GM12878 (cell line): ENCODE data around the gene FDX2. TPM values are rescaled to one million over a fixed set of nuclear protein-coding genes. Genes with fewer than 3 reads are reported as not detected.

Experiments used
- ATF3 ChIP-seq: IDR thresholded peaks from 2 replicates; pipeline ENCODE4 v1.6.1; 2011; ENCODE audit warnings: low read depth, mild to moderate bottlenecking, low read length, moderate library complexity, borderline replicate concordance; ENCODE audit errors: extremely low read depth
- CBFB ChIP-seq: IDR thresholded peaks from 2 replicates; pipeline ENCODE4 v1.6.1; 2016; ENCODE audit warnings: antibody characterized with exemption, low read depth
- CREB1 ChIP-seq: IDR thresholded peaks from 2 replicates; pipeline ENCODE4 v1.6.1; 2012; ENCODE audit warnings: low read depth, mild to moderate bottlenecking, inconsistent platforms
- EP300 ChIP-seq, 2 experiments: fragments of 150-350 bp in 1 of 2; IDR thresholded peaks; 2 replicates each; pipeline ENCODE4 v1.6.1; 2011 to 2012; ENCODE audit warnings: low read depth in 2 of 2, low read length in 2 of 2, borderline replicate concordance in 1 of 2, improper control_type of control experiment in 1 of 2, inconsistent platforms in 1 of 2; ENCODE audit not compliant: control insufficient read depth in 1 of 2
- GABPA ChIP-seq: IDR thresholded peaks from 2 replicates; pipeline ENCODE4 v1.6.1; 2014; ENCODE audit warnings: antibody characterized with exemption, low read depth, mild to moderate bottlenecking, inconsistent platforms
- HDGF ChIP-seq: fragments of 450-650 bp; IDR thresholded peaks from 2 replicates; pipeline ENCODE4 v1.6.1; 2016; ENCODE audit warnings: antibody characterized with exemption
- IKZF1 ChIP-seq: fragments of 450-650 bp; conservative IDR thresholded peaks from 2 replicates; pipeline ENCODE4 v1.6.1; 2017; ENCODE audit warnings: antibody characterized with exemption, mild to moderate bottlenecking
- IKZF2 ChIP-seq, 2 experiments: fragments of 450-650 bp; IDR thresholded peaks; 2 replicates each; pipeline ENCODE4 v1.6.1; 2017; ENCODE audit warnings: mild to moderate bottlenecking in 2 of 2, moderate library complexity in 2 of 2
- JUNB ChIP-seq: IDR thresholded peaks from 2 replicates; pipeline ENCODE4 v1.6.1; 2016; ENCODE audit warnings: antibody characterized with exemption, mild to moderate bottlenecking
- MEF2A ChIP-seq: IDR thresholded peaks from 2 replicates; pipeline ENCODE4 v1.6.1; 2011; ENCODE audit warnings: low read depth, mild to moderate bottlenecking, low read length, moderate library complexity; ENCODE audit not compliant: insufficient read depth
- MLLT1 ChIP-seq: fragments of 450-650 bp; IDR thresholded peaks from 2 replicates; pipeline ENCODE4 v1.6.1; 2016; ENCODE audit warnings: mild to moderate bottlenecking
- MTA2 ChIP-seq: fragments of 450-650 bp; IDR thresholded peaks from 2 replicates; pipeline ENCODE4 v1.6.1; 2016; ENCODE audit warnings: low read depth, mild to moderate bottlenecking, moderate library complexity
- MXI1 ChIP-seq: fragments of 150-350 bp; IDR thresholded peaks from 2 replicates; pipeline ENCODE4 v1.6.1; 2011; ENCODE audit warnings: low read depth, mild to moderate bottlenecking, inconsistent platforms, low read length, improper control_type of control experiment
- MYC ChIP-seq: IDR thresholded peaks from 2 replicates; pipeline ENCODE4 v1.6.1; 2011; ENCODE audit warnings: mild to moderate bottlenecking, low read length, moderate library complexity, inconsistent platforms; ENCODE audit not compliant: insufficient read depth, insufficient replicate concordance, insufficient read length, severe bottlenecking
- NRF1 ChIP-seq: conservative IDR thresholded peaks from 2 replicates; pipeline ENCODE4 v1.6.1; 2011; ENCODE audit warnings: mild to moderate bottlenecking, low read depth, low read length, improper control_type of control experiment
- PAX5 ChIP-seq: IDR thresholded peaks from 2 replicates; pipeline ENCODE4 v1.6.1; 2011; ENCODE audit warnings: low read depth, low read length, borderline replicate concordance
- PAX8 ChIP-seq: fragments of 450-650 bp; IDR thresholded peaks from 2 replicates; pipeline ENCODE4 v1.6.1; 2017; ENCODE audit warnings: mild to moderate bottlenecking, moderate library complexity
- POLR2A ChIP-seq: IDR thresholded peaks from 2 replicates; pipeline ENCODE4 v1.6.1; 2011; ENCODE audit warnings: low read depth, mild to moderate bottlenecking, low read length
- POLR2AphosphoS2 ChIP-seq: IDR thresholded peaks from 2 replicates; pipeline ENCODE4 v1.6.1; 2011; ENCODE audit warnings: low read depth, mild to moderate bottlenecking, low read length, improper control_type of control experiment, moderate library complexity
- POLR2AphosphoS5 ChIP-seq: IDR thresholded peaks from 2 replicates; pipeline ENCODE4 v1.6.1; 2011; ENCODE audit warnings: mild to moderate bottlenecking, low read length, inconsistent platforms
- RELA ChIP-seq: fragments of 450-650 bp; IDR thresholded peaks from 2 replicates; pipeline ENCODE4 v1.8.0; 2014; ENCODE audit warnings: borderline replicate concordance; ENCODE audit not compliant: partially characterized antibody
- RUNX3 ChIP-seq: IDR thresholded peaks from 2 replicates; pipeline ENCODE4 v1.6.1; 2012; ENCODE audit warnings: low read length, inconsistent platforms
- SP1 ChIP-seq: IDR thresholded peaks from one replicate; pipeline ENCODE4 v1.6.1; 2011; ENCODE audit warnings: low read depth, low read length
- TCF12 ChIP-seq: IDR thresholded peaks from 2 replicates; pipeline ENCODE4 v1.6.1; 2011; ENCODE audit warnings: low read depth, mild to moderate bottlenecking, low read length
- YY1 ChIP-seq: IDR thresholded peaks from 2 replicates; pipeline ENCODE4 v1.6.1; 2011; ENCODE audit warnings: low read depth, mild to moderate bottlenecking, low read length
- polyA plus RNA-seq, 11 experiments: library from polyadenylated mRNA; depleted of rRNA in 4 of 11; unstranded in 6 of 11; stranded (reverse) in 5 of 11; fragments of >200 nt; fragmentation: Nextera tagmentation in 4 of 11; fragmentation: Illumina TruSeq in 1 of 11; extraction: Ambion mirVana in 4 of 11; extraction: Trizol in 1 of 11; gene quantifications; 1 replicate in 1 of 11; 2 replicates in 10 of 11; pipeline versions ENCODE4 v1.2.1 to v1.2.3, GENCODE V29; 2011 to 2016; ENCODE audit warnings: inconsistent platforms in 2 of 11, missing spikeins in 2 of 11, low read depth in 1 of 11
- total RNA-seq, 4 experiments: library from RNA; depleted of rRNA in 3 of 4; stranded (reverse); fragments of >200 nt in 3 of 4; fragmentation: Illumina TruSeq in 1 of 4; extraction: Trizol in 1 of 4; gene quantifications; 2 replicates each; pipeline versions ENCODE4 v1.2.1 to v1.2.3, GENCODE V29; 2013 to 2021
- TF ChIP-seq, protein P1 (sequence below): IDR thresholded peaks from 2 replicates; pipeline ENCODE4 v1.6.1; 2011; ENCODE audit warnings: mild to moderate bottlenecking, low read depth, low read length, moderate library complexity; ENCODE audit not compliant: insufficient replicate concordance
- TF ChIP-seq, protein P2 (sequence below), 3 experiments: IDR thresholded peaks in 2 of 3; conservative IDR thresholded peaks in 1 of 3; 2 replicates each; pipeline ENCODE4 v1.5.1; 2011; ENCODE audit warnings: low read depth in 3 of 3, low read length in 3 of 3, mild to moderate bottlenecking in 3 of 3, control low read depth in 2 of 3, moderate library complexity in 2 of 3, inconsistent platforms in 1 of 3, mixed read lengths in 1 of 3; ENCODE audit not compliant: control insufficient read depth in 2 of 3, insufficient read depth in 1 of 3; ENCODE audit errors: extremely low read depth in 1 of 3

The FDX2 gene
- total and polyA plus RNA-seq, 10 of the 15 experiments (the other 5 are each of a cell fraction or from before 2014, with no cell fraction given), result 1.4 to 50.4 (median 24.7) TPM

- peak; percentile 66 for TF ChIP-seq MTA2
- TF ChIP-seq PAX8, result no peak
- peak in 1 of 2 experiments; percentile 16; a peak in 2 of 4 replicates for TF ChIP-seq IKZF2 (IDR thresholded peaks at IDR 0.05)
- TF ChIP-seq RUNX3, result peak; percentile 81
- peak; percentile 42; the same call in 1 of the 2 replicates for TF ChIP-seq MXI1
- 0 out of 2 replicates have a peak, but pooled peaks have one; percentile 34 for TF ChIP-seq YY1
- TF ChIP-seq RELA, result peak; percentile 33
- TF ChIP-seq, protein P1, sequence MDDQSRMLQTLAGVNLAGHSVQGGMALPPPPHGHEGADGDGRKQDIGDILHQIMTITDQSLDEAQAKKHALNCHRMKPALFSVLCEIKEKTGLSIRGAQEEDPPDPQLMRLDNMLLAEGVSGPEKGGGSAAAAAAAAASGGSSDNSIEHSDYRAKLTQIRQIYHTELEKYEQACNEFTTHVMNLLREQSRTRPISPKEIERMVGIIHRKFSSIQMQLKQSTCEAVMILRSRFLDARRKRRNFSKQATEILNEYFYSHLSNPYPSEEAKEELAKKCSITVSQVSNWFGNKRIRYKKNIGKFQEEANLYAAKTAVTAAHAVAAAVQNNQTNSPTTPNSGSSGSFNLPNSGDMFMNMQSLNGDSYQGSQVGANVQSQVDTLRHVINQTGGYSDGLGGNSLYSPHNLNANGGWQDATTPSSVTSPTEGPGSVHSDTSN, result no peak
- peak; percentile 52; the same call in 1 of the 2 replicates for TF ChIP-seq IKZF1
- TF ChIP-seq ATF3, result no peak
- TF ChIP-seq TCF12, result 0 out of 2 replicates have a peak, but pooled peaks have one; percentile 7
- peak; percentile 32; the same call in 1 of the 2 replicates for TF ChIP-seq HDGF
- no peak for TF ChIP-seq MYC
- peak; percentile 25 for TF ChIP-seq SP1
- no peak for TF ChIP-seq CREB1
- TF ChIP-seq PAX5, result peak; percentile 45; the same call in 1 of the 2 replicates
- peak; percentile 76 for TF ChIP-seq POLR2AphosphoS5
- 0 out of 2 replicates have a peak, but pooled peaks have one; percentile 12 for TF ChIP-seq MLLT1
- 0 out of 2 replicates have a peak, but pooled peaks have one; percentile 40 for TF ChIP-seq POLR2AphosphoS2
- TF ChIP-seq MEF2A, result no peak
- TF ChIP-seq JUNB, result no peak
- TF ChIP-seq, protein P2, sequence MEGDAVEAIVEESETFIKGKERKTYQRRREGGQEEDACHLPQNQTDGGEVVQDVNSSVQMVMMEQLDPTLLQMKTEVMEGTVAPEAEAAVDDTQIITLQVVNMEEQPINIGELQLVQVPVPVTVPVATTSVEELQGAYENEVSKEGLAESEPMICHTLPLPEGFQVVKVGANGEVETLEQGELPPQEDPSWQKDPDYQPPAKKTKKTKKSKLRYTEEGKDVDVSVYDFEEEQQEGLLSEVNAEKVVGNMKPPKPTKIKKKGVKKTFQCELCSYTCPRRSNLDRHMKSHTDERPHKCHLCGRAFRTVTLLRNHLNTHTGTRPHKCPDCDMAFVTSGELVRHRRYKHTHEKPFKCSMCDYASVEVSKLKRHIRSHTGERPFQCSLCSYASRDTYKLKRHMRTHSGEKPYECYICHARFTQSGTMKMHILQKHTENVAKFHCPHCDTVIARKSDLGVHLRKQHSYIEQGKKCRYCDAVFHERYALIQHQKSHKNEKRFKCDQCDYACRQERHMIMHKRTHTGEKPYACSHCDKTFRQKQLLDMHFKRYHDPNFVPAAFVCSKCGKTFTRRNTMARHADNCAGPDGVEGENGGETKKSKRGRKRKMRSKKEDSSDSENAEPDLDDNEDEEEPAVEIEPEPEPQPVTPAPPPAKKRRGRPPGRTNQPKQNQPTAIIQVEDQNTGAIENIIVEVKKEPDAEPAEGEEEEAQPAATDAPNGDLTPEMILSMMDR (IDR thresholded peaks at IDR 0.05 in 2 of 3, conservative IDR thresholded peaks at IDR 0.05 in 1 of 3; ENCODE audit: control insufficient read depth in 2 of 3, extremely low read depth in 1 of 3, insufficient read depth in 1 of 3, low read depth in 3 of 3, low read length in 3 of 3), result no peak
- peak; percentile 29; the same call in 1 of the 2 replicates for TF ChIP-seq CBFB
- TF ChIP-seq POLR2A, result peak; percentile 85
- TF ChIP-seq EP300 (IDR thresholded peaks at IDR 0.05; ENCODE audit: borderline replicate concordance in 1 of 2, control insufficient read depth in 1 of 2, low read depth in 2 of 2, low read length in 2 of 2), result no peak
- TF ChIP-seq GABPA, result no peak
- TF ChIP-seq NRF1, result 0 out of 2 replicates have a peak, but pooled peaks have one; percentile 1
Measured at GRCh38 chr19:10339380-10339960, 23.7 kb upstream of the FDX2 start, which contains the start of gene ICAM3 (continued).
